Measurements from ENCODE around the gene SLC25A31. TPM values are rescaled to one million over a fixed set of nuclear protein-coding genes. Genes with fewer than 3 reads are reported as not detected.

SLC25A31 gene
- total RNA-seq, 4 donors from 2014 or later = not detected

GRCh38 chr4:127778102-127778501 lies 47.9 kb downstream of the SLC25A31 start:
- DNase-seq = no peak
- no peak overlapping the region for H3K4me3 ChIP-seq
- TF ChIP-seq CTCF (IDR thresholded peaks at IDR 0.05 in 4 of 5, conservative IDR thresholded peaks at IDR 0.05 in 1 of 5) (no peak), POLR2A (IDR thresholded peaks at IDR 0.05) (no peak)
- no peaks in the 10 kb centered on the region for H3K4me1 ChIP-seq
- no peaks in the 10 kb centered on the region for H3K36me3 ChIP-seq
- no peak for ATAC-seq
- in situ Hi-C loops (cut with MboI; ENCODE audit: low sequenced_read_pairs in 4 of 4) (loop anchor here in 1 of 4 donors (25.0 kb wide), 1 partner anchor 184 kb away; the partner anchor contains the start of genes ABHD18 and MFSD8), intact Hi-C loops (cut with DNase I; ENCODE audit: low total_unique reads) (no loop called here)
- H3K9me3 ChIP-seq = no peaks in the 10 kb centered on the region
- H3K27me3 ChIP-seq = no peaks in the 10 kb centered on the region
- no peak overlapping the region for H3K27ac ChIP-seq

GRCh38 chr4:127780598-127780997 lies 50.4 kb downstream of the SLC25A31 start:
- TF ChIP-seq POLR2A (IDR thresholded peaks at IDR 0.05) (no peak), CTCF (IDR thresholded peaks at IDR 0.05 in 4 of 5, conservative IDR thresholded peaks at IDR 0.05 in 1 of 5) (no peak)
- Histone ChIP-seq H3K4me1 (peaks cover 0 to 10% of the 10 kb centered on the region in 2 donors), H3K9me3 (no peaks in the 10 kb centered on the region), H3K27me3 (no peaks in the 10 kb centered on the region), H3K4me3 (no peak overlapping the region), H3K36me3 (no peaks in the 10 kb centered on the region), H3K27ac (no peak overlapping the region)
- no peak for DNase-seq
- intact Hi-C loops (cut with DNase I; ENCODE audit: low total_unique reads) (loop anchor here (5.0 kb wide), 2 partner anchors 148 to 282 kb away; partner anchors contain the start of genes INTU and LARP1B), in situ Hi-C loops (cut with MboI; ENCODE audit: low sequenced_read_pairs in 4 of 4) (loop anchor here in 2 of 4 donors (10.0 to 25.0 kb wide), 2 partner anchors 104 to 182 kb away; partner anchors contain the start of genes ABHD18 (in 1 of the 2), MFSD8 (in 1 of the 2) and PLK4 (in 1 of the 2))
- no peak for ATAC-seq

GRCh38 chr4:127781300-127782024 lies 51.3 kb downstream of the SLC25A31 start:
- Histone ChIP-seq H3K4me1 (peaks cover 0 to 10% of the 10 kb centered on the region in 2 donors), H3K4me3 (peak overlapping the region; percentile 68 to 96 (median 80)), H3K36me3 (no peaks in the 10 kb centered on the region), H3K27me3 (no peaks in the 10 kb centered on the region), H3K27ac (peak overlapping the region; percentile 67 to 80 (median 78)), H3K9me3 (no peaks in the 10 kb centered on the region)
- no peak for TF ChIP-seq CTCF (IDR thresholded peaks at IDR 0.05 in 4 of 5, conservative IDR thresholded peaks at IDR 0.05 in 1 of 5)
- intact Hi-C loops (cut with DNase I; ENCODE audit: low total_unique reads) = loop anchor here (1.0 to 5.0 kb wide), 4 partner anchors 99 to 281 kb away; partner anchors contain the start of genes ABHD18, INTU, LARP1B and MFSD8
- DNase-seq = peak; percentile 3 to 14
- ATAC-seq = peak; percentile 15 to 33
- in situ Hi-C loops (cut with MboI; ENCODE audit: low sequenced_read_pairs in 4 of 4) = loop anchor here in 2 of 4 donors (10.0 to 25.0 kb wide), 2 partner anchors 103 to 181 kb away; partner anchors contain the start of genes ABHD18 (in 1 of the 2), MFSD8 (in 1 of the 2) and PLK4 (in 1 of the 2)

DNA sequence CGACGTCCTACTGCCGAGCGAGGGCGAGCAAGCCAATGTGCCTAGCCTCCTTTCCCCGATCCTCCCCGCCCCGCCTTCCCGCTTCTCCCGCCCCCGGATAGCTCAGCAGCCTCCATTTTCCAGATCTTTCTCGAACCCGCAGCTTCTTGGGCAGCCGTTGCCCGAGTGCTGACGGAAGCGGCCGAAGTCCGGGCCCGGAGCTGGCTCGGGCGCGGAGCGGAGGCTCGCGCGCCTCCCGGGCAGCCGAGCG lies 51.8 kb downstream of the SLC25A31 start:
- TF ChIP-seq POLR2A (IDR thresholded peaks at IDR 0.05) = no peak
- TF ChIP-seq CTCF (IDR thresholded peaks at IDR 0.05 in 4 of 5, conservative IDR thresholded peaks at IDR 0.05 in 1 of 5) = no peak

More for the DNA sequence above, 51.8 kb downstream of the SLC25A31 start:
- no peaks in the 10 kb centered on the region for H3K9me3 ChIP-seq
- in situ Hi-C loops (cut with MboI; ENCODE audit: low sequenced_read_pairs in 4 of 4) = loop anchor here in 2 of 4 donors (10.0 to 25.0 kb wide), 2 partner anchors 103 to 180 kb away; partner anchors contain the start of genes ABHD18 (in 1 of the 2), MFSD8 (in 1 of the 2) and PLK4 (in 1 of the 2)
- no peaks in the 10 kb centered on the region for H3K27me3 ChIP-seq
- DNase-seq (peak in 1 of 2 donors; percentile 55), ATAC-seq (peak; percentile 27 to 45)
- intact Hi-C loops (cut with DNase I; ENCODE audit: low total_unique reads) = loop anchor here (1.0 to 5.0 kb wide), 4 partner anchors 99 to 280 kb away; partner anchors contain the start of genes ABHD18, INTU, LARP1B and MFSD8
- H3K4me1 ChIP-seq = peaks cover 0 to 10% of the 10 kb centered on the region in 2 donors
- no peaks in the 10 kb centered on the region for H3K36me3 ChIP-seq
- peak overlapping the region; percentile 67 to 80 (median 78) for H3K27ac ChIP-seq
- H3K4me3 ChIP-seq = peak overlapping the region; percentile 68 to 96 (median 80)
